NOMO-1 treated with dmso at 0.1 percent for 144 hours (cell line): ENCODE results near the gene C16orf92.

Experiments
- DNase-seq: peaks from one replicate; lab custom pipeline; 2025; ENCODE audit not compliant: unreplicated experiment; lab: John Stamatoyannopoulos, UW

Gene C16orf92

DNA sequence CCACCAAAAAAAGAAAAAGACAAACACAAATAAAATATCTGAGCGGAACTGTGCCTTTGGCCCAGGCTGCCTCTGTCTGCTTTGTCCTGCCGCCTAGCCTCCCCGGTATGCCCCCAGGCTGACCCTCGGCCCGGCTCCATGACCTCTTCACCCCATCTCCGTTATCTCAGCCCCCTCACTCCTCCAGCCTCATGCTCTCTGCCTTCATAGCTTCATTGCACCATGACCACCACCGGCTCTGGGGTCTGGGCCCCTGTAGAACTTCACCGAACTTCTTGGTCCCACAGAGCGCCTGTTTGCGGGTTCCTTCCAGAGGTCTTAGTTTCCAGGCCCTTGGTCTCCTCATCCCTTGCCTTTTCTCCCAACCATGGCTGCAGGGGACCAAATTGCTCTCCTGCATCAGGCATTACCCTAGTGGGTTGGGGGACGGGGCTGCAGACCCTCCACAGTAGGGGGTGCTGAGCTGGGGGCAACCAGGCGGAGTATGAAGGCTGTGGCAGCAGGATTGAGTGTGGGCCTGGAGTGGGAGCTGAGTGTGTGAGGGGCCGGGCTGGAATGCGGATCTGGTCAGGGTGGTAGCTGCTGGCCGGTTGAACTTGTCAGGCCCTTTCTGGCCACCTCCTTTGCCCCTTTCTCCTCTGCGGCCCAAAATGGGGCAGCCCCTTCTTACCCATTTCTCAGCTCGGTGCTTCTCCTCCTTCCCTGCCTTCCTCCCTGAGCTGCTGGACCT is 34.5 kb upstream of the C16orf92 start:
- no peak for DNase-seq

DNA sequence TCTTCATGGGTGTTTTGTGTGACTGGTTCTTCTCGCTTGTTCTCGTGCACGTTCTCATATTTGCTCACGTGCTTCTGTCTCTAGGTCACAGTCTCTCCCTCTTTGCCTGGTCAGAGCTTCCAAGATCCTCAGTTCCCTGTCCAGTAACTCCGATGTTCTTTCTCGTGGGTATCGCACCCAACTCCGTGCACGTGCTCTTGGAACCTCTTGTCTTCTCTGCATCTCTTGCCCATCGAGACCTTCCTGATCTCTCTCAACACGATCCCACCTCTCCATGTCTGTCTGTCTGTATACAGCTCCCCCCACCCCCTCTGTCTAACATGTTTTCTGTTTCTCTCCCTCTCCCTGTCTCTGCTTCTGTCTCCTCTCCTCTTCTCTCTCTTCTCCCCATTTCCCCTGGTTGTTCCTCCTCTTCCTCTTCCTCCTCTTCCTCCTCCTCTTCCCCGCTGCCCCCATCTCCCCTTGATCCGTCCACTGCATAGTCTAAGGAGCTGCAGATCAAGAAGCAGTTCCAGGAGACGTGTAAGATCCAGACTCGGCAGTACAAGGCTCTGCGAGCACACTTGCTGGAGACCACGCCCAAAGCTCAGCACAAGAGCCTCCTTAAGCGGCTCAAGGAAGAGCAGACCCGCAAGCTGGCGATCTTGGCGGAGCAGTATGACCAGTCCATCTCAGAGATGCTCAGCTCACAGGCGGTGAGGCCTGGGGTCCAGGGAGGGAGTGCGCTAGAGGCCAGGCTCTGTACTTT is 33.7 kb upstream of the C16orf92 start:
- DNase-seq, result no peak

DNA sequence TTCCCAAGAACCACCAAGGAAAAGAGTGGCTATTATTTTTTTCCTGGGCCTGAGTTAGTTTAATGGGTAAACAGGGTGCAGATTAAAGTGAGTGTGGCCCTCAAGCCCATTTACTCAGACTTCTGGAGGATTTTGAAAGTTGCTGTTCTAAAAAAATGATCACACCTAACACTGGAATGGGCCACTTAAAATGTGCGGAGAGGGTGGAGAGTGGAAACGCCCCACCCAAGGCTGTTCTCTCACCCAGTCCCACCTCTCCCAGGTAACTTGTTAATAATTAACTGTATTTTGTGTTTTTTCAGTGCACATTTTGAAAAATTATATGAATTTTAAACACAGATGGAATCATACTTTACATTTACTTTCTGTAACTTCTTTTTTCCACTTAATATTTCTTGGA is 33.0 kb upstream of the C16orf92 start:
- DNase-seq, result no peak

DNA sequence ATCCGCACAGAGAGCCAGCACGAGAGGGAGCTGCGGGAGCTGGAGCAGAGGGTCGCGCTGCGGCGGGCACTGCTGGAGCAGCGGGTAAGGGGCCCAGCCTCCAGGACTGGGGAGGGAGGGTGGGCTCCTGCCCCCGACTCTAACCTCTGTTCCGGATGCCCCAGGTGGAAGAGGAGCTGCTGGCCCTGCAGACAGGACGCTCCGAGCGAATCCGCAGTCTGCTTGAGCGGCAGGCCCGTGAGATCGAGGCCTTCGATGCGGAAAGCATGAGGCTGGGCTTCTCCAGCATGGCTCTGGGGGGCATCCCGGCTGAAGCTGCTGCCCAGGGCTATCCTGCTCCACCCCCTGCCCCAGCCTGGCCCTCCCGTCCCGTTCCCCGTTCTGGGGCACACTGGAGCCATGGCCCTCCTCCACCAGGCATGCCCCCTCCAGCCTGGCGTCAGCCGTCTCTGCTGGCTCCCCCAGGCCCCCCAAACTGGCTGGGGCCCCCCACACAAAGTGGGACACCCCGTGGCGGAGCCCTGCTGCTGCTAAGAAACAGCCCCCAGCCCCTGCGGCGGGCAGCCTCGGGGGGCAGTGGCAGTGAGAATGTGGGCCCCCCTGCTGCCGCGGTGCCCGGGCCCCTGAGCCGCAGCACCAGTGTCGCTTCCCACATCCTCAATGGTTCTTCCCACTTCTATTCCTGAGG is 32.0 kb upstream of the C16orf92 start:
- DNase-seq, result no peak

DNA sequence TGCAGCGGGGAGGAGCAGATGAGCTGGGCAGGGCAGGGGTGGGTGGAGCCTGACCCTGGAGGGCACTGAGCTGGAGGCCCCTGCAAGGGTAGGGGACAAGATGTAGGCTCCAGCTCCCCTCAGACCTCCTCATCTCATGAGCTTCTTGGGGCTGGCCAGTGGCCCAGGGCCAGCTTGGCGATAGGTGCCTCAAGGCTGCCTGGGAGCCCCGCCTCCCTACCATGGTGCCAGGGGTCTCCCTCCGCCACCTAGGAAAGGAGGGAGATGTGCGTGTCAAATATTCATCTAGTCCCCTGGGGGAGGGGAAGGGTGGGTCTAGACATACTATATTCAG is 31.5 kb upstream of the C16orf92 start:
- DNase-seq, result no peak

DNA sequence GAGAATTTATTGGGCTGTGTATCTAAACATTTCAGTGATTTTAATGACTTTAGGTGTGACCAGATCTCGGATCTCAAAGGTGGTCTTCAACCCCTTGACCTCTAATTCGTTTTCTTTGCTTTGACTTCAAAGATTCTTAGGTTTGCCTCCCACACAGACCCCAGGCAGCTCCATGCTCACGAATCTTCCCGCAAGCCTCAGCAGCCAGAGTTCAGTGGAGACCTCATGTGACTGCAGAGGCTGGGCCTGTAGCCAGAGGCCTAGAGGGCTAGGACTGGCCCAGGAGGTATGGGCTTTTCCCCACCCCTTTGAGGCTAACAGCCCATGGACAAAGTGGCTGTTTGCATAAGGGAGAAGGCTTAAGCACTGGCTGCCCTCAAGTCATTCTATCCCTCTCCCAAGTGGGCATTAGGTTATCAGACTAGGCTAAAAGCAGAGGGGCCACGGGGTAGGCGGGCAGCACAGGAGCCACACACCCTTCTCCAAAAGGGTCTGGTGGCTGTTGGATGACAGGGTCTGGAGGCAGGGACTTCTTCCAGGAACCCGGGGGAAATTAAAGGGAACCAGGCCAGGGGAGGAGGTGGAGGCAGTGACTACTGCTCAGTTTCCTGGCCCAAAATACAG is 30.5 kb upstream of the C16orf92 start:
- DNase-seq, result no peak

DNA sequence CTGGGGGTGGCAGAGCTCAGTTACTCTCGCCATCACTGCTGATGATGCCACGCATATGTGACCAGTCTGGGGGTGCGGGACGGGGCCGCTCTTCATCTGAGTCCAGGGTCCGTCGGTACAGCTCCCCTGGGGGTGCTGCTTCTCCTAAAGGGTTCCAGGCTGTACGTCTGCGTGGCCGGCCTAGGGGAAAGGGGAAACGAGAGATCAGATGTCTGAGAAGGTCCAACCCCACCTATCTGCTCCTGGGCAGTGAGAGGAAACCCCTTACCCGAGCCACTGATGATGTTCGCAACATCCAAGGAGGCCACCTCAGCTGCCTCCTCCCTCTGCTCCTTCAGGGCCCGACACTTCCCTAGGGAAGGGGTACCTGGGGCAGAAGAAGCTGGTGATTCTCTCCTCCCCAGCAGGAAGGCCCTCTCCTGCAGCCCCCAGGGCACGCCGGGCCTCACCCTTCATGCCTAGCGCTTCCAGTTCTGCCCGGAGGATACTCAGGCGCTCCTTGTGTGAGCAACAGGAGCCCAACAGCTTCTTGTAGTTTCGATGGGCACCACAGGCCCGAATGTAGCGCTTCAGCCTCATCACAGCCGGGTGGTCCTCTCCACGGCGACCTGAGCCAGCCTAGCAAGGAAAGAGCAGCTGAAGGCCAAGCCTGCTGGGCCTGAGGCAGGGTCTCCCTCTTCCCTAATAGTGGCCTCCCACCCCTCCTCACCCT is 29.7 kb upstream of the C16orf92 start:
- no peak for DNase-seq

DNA sequence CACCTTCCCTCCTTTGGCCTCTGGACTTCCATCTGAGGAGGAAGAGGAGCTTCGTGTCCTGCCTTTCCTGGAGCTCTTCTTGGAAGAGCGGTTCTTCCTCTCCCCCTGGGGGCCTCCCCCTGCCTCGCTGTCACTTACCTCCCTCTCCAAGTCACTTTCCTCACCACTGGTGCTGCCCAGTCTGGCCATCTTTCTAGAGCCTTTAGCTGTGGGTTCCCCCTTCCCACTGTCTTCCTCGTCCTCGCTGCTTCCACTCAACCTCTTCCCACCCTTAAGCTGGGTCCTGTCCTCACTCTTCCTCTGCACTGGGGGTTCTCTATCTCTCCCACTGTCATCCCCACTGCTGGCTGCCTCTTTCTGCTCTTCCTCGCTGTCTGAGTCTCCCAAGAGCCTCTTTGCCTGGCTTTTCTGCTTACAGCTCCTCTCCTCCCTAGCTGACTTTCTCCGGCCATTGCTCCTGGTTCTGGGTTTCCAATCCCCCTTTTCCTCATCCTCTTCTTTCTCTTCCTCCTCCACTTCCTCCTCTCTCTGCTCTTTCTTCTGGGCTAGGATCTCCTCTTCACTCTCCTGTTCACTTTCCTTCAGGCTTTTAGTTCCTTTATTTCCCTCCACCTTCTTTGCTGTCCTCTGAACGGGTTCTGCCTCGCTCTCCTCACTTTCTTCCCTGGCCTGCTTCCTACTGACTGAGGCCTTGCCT is 28.9 kb upstream of the C16orf92 start:
- DNase-seq, result no peak

DNA sequence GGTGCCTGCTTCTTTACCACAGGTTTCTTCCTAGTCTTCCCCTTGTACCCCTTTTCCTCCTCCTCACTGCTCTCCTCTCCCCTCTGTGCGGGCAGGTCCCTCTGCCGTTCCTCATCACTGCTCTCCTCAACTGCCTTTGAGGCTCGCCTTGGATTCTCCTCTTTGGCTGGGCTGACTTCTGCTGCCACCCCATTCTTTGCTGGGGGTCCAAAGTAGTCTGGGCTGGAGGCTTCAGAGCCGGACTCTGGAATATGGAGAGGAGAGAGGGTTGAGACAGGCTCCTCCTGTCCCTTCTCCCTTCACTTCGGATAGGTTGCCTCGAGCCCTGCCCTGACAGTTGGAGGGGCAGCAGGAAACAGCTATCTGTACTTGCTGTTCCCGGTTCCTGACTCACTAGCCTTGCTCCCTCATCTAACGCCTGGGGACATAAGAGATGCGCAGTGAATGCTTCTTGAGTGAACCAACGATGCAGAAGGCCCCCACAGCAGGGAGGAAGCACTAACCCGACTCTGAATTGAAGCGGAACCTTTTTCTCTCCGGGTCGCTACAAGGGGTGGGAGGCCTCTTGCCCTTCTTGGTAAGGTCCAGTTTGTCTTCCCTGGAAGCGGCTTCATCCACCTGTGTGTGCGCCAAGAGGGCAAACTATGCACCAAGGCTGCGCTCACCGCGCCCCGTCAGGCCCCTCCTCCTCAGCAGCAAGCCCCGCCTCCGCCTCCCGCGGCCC is 28.2 kb upstream of the C16orf92 start:
- no peak for DNase-seq

DNA sequence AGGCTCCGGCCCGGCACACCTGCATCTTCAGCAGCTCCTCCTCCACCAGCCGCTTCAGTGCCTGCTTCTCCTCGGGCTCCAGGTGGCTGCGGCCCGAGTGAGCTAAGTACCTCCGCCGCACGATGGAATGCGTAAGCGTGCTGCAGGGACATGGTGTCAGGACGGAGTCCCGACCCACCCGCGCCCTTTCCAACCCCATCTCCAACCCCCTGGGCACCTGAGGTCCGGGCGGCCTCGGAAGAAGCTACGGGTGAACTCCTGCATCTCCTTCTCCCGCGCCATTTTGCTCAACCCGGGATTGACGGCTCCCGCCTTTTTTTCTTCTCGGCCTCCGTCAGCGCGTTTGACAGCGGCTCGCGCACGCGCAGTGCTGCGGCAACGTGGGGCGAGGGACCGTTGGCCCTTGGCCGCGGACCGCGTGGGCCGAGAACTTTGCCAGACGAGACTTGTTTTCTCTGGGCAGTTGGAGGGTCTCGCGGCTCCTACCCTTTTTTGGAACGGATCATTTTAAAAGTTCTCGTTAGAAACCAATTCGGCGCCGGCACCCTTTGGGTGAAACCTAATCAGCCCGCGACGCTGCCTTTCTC is 27.6 kb upstream of the C16orf92 start, which contains the start of gene HIRIP3:
HIRIP3 (minus strand) TSS at position 294 of the 587 bp plus-strand sequence; CDS start at position 282, 12 bp downstream.
- peak; percentile 84 for DNase-seq

DNA sequence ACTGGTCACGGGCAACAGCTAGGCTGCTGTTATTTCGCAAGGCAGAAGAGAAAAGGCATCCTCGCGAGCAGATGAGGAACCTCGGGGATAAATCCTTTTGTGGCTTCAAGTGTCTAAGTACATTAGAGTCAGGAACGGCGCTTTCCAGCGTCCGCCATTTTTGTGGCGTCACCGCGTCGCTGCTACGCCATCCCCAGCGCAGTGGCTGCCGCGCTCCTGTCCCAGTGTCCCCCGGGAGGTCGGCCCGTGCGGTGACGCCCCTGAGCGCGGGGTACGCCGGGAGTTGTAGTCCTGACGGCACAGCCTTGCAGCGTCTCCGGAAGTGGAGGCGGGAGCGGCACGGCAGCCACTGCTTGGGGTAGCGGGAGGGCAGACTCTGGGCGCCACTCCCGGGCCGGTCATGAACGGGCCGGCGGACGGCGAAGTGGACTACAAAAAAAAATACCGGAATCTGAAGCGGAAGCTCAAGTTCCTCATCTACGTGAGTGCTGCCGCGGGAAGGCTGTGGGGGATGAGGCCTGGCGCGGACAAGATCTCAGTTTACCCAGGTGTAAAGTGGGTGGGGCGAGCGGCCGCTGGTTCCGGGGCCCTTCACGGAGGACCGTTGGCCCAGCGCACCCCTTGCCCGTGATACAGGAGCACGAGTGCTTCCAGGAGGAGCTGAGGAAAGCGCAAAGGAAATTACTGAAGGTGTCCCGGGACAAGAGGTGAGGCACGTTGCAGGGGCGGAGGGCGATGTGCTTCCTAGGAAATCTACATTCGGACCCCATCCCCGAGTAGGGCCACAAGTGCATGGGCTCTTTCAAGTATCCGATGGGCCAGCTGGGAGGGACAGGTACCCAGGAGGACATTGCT is 26.9 kb upstream of the C16orf92 start, which contains the start of gene INO80E:
INO80E (plus strand) TSS at position 331 of the 855 bp plus-strand sequence; CDS start at position 401, 70 bp downstream.
- DNase-seq, result peak; percentile 92

DNA sequence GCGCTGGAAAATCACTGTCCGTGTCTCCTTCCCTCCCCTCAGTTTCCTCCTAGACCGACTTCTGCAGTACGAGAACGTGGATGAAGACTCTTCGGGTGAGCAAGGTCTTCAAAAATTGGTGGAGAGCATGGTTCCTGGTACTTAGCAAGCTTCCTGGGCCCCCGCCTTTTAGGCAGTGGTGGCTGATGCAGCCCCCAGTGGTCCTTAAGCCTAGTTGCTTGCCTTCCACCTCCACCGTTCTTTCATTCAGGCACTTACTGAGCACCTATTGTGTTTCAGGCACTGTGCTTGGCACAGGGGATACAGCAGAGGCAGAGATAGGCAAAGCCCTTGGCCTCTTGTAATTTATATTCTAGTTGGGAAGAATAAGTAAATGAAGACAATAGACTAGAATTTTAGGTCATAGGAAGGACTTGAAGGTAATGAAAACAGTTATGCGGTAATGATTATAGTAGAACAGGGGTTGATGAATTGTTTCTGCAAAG is 26.2 kb upstream of the C16orf92 start:
- no peak for DNase-seq

DNA sequence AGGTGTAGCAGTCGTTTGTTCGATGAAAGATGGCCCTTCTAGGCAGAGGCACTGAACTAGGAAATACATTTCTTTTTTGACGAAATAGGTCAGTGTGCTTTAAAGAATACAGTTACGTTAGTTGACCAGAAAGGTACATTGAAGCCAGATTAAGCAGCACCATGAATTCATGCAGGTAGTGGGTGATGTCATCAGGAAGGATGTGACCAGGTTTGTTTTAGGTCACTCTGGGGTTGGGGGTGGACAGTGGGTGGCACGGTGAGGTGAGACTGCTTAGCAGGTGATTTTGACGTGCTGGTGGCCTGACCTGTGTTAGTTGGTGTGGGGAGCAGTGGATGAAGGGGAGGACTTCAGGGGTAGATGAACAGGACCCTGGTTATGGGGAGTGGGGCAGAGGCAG is 23.4 kb upstream of the C16orf92 start:
- no peak for DNase-seq

DNA sequence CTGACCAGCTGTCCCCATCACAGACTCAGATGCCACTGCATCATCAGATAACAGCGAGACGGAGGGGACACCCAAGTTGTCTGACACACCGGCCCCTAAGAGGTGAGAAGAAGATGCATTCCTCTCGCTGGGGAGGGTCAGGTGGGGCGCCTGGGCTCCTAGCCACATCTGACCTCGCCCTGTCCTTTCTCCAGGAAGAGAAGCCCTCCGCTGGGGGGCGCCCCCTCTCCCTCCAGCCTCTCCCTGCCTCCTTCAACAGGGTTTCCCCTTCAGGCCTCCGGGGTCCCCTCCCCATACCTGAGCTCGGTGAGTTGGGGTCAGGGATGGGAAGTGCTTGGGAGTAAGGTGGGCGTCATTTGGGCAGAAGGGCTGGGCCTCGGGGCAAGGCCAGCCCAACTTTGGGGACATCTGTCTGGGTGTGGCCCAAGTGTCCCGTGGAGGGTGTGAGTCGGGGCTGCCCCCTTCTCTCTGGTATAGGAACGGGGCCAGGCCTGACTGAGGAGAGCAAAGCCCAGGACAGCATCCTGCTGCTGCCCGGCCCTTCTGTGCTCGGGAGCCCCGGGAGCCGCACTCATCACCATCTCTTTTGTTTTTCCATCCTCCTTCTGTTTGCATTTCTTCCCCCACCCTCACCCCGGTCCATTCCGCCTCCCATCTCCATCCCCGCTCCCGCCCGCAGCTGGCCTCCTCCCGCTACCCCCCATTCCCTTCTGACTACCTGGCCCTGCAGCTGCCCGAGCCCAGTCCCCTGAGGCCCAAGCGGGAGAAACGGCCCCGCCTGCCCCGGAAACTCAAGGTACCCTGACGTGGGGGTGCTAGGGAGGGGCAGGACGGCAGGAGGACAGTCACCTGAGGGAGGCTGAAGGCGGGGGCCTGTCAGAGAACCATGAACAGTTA is 22.0 kb upstream of the C16orf92 start:
- no peak for DNase-seq

DNA sequence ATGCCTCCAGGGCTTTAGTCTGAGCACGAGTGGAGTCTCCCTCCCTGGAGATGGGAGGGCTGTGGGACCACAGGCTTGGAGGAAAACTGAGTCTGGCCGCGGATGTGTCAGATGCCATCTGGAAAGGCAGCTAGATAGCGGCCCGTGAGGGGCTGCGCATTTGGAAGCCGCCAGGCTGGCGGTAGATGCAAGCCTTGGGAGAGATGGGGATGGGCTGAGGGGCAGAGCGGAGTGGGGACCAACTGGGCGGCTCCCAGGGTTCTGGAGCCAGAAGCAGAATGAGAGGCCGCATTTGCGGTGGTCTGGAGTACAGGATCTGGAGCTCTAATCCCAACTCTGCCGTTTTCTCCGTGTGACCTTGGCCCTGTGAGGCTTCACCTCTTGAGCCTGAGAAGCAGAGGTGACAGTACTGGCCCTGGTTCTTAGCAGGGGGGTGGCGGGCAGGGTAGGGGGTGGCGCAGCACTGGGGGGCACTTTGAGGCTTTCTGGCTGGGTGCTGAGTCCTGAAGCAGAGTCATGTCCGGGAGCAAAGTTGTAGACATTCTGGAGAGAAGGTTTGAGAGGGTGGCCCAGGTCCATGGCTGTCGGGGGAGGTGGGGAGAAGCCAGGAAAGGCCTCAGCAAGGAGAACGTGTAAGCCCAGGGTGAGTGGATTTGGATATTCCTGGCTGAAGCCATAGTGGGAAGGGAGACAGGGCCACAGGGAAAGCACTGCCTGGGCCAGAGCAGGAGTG is 20.2 kb upstream of the C16orf92 start:
- no peak for DNase-seq

DNA sequence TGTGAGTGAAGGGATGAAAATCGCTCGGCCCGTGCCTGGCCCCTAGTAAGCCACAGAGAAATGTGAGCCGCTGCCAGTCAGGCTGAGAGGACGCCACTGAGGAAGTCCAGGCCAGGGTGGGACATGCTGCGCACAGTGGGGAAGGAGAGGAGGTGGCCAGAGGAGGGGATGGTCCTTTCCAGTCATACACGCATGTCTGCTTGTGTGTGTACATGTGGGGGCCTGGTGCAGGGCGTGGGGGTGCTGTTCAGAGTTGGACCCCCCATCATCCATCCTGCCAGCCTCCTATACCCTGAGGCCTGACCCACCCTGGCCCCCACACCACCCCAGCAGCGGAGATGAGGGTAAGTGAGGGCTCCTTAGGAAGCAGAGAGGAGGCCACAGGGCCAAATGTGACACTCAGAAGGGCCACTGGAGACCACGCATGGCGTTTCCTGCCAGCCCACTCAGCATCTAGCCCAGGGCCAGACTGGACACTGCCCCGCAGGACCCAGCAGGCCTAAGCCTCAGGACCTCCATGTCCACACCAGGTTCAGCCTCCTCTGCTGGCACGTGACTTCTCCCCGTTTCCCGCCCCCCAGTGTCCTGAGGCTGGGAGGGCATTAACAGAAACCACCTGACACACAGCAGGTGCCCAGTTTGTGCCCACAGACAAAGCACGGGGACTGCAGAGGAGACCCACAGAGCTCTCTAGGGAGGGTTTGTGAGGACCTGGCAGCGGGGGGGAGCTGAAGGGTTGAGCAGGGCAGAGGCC is 19.2 kb upstream of the C16orf92 start:
- DNase-seq, result no peak
